ENCODE measurements around the gene RAP1A.

DNA sequence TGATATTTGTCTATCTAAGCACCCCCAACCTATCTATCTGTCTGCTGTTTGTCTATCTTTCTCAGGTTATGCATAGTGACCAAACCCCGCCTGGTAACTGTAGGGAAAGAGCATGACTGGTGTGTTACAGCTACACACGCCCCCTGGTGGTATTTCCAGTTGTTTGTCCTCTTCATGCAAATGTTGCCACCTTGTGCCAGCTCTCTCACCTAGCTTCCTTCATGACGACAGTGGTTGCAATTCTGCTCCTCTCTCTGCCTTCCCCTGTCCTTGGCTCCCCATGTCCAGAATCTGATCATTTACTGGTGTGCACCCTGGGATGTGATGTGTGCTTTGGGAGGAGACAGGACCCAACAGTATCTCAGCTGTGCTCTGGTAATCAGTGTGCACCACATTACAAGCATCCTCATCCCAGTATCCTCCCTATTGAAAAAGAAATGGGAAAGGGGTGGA lies 127.7 kb downstream of the RAP1A start:
- TF ChIP-seq GATA2 (IDR thresholded peaks at IDR 0.05; ENCODE audit: low read depth, low read length) (no peak), GATA3 (IDR thresholded peaks at IDR 0.05; ENCODE audit: low read depth, low read length) (no peak)
